Transverse colon (tissue), 4 donors: Measurements from ENCODE around the gene C6orf47.

ENCODE experiments used
- CTCF ChIP-seq, 5 experiments: fragments of 200-600 bp in 3 of 5; fragments of 450-650 bp in 2 of 5; sonication (generic) in 3 of 5; IDR thresholded peaks; 1 replicate in 2 of 5; 2 replicates in 3 of 5; pipeline ENCODE4 v1.5.1; 2016 to 2017; ENCODE audit warnings: antibody characterized with exemption in 5 of 5, inconsistent platforms in 3 of 5, mild to moderate bottlenecking in 2 of 5, moderate library complexity in 1 of 5
- POLR2A ChIP-seq: fragments of 450-650 bp; IDR thresholded peaks from one replicate; pipeline ENCODE4 v1.6.1; 2016; ENCODE audit warnings: antibody characterized with exemption, mild to moderate bottlenecking, moderate library complexity
- POLR2AphosphoS5 ChIP-seq, 3 donors: sonication (generic); formaldehyde crosslinking; IDR thresholded peaks; one replicate each; pipeline ENCODE4 v1.6.1; 2016; ENCODE audit warnings: antibody characterized with exemption in 3 of 3

GRCh38 chr6:31651602-31652191 is 8.9 kb downstream of the C6orf47 start:
- TF ChIP-seq CTCF (IDR thresholded peaks at IDR 0.05) (no peak), POLR2A (no peak), POLR2AphosphoS5 (IDR thresholded peaks at IDR 0.05) (peak; percentile 35 to 66 (median 39))
